ENCODE data around the gene STN1. TPM values are rescaled to one million over a fixed set of nuclear protein-coding genes. Genes with fewer than 3 reads are reported as not detected.

Gene STN1
- polyA plus RNA-seq, 1 of the 3 experiments (the other 2 are of a cell fraction): 22.1 TPM

DNA sequence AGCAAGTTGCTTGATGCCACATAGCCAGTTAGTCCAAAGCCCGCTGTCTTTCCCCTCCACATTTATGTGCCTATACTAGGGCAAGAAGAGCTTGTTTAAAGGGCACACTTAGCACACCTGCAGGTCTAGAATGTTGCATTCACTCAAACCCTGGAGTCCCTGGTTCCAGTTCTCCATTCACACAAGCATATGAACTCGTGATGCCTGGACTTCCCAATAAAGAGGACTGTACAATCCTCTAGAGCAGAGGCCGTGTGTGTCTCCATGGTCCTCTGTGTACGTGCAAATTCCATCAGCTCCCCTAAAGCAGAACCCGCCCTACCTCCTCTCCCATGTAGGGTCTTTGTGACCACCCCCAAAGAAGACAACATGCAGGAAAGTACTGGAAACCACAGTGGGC lies 59.6 kb downstream of the STN1 start:
- TF ChIP-seq RAD21 (IDR thresholded peaks at IDR 0.05; ENCODE audit: low read length): no peak
- TF ChIP-seq EZH2phosphoT487 (IDR thresholded peaks at IDR 0.05; ENCODE audit: borderline replicate concordance, low read depth): no peak
- TF ChIP-seq EP300 (IDR thresholded peaks at IDR 0.05; ENCODE audit: borderline replicate concordance in 1 of 2, low read depth in 1 of 2, low read length in 1 of 2): no peak
- no peak for TF ChIP-seq POLR2AphosphoS5 (IDR thresholded peaks at IDR 0.05; ENCODE audit: low read depth, low read length)
- no peak for TF ChIP-seq RXRA (IDR thresholded peaks at IDR 0.05; ENCODE audit: borderline replicate concordance, low read depth)
- no peak for TF ChIP-seq GABPA (IDR thresholded peaks at IDR 0.05; ENCODE audit: low read depth)
- TF ChIP-seq, protein P1, sequence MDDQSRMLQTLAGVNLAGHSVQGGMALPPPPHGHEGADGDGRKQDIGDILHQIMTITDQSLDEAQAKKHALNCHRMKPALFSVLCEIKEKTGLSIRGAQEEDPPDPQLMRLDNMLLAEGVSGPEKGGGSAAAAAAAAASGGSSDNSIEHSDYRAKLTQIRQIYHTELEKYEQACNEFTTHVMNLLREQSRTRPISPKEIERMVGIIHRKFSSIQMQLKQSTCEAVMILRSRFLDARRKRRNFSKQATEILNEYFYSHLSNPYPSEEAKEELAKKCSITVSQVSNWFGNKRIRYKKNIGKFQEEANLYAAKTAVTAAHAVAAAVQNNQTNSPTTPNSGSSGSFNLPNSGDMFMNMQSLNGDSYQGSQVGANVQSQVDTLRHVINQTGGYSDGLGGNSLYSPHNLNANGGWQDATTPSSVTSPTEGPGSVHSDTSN (IDR thresholded peaks at IDR 0.05): no peak
- TF ChIP-seq, protein P2, sequence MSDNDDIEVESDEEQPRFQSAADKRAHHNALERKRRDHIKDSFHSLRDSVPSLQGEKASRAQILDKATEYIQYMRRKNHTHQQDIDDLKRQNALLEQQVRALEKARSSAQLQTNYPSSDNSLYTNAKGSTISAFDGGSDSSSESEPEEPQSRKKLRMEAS (IDR thresholded peaks at IDR 0.05; ENCODE audit: low read depth): no peak
- TF ChIP-seq CHD2 (IDR thresholded peaks at IDR 0.05; ENCODE audit: low read length, partially characterized antibody): no peak
- TF ChIP-seq GATA2 (CRISPR knock-in tag; IDR thresholded peaks at IDR 0.05): no peak
- TF ChIP-seq, protein P3, sequence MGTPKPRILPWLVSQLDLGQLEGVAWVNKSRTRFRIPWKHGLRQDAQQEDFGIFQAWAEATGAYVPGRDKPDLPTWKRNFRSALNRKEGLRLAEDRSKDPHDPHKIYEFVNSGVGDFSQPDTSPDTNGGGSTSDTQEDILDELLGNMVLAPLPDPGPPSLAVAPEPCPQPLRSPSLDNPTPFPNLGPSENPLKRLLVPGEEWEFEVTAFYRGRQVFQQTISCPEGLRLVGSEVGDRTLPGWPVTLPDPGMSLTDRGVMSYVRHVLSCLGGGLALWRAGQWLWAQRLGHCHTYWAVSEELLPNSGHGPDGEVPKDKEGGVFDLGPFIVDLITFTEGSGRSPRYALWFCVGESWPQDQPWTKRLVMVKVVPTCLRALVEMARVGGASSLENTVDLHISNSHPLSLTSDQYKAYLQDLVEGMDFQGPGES (IDR thresholded peaks at IDR 0.05; ENCODE audit: low read depth, low read length): no peak
- no peak for TF ChIP-seq TEAD4 (IDR thresholded peaks at IDR 0.05; ENCODE audit: borderline replicate concordance, insufficient read depth)
- TF ChIP-seq JUND (IDR thresholded peaks at IDR 0.05): no peak
- TF ChIP-seq, protein P4, sequence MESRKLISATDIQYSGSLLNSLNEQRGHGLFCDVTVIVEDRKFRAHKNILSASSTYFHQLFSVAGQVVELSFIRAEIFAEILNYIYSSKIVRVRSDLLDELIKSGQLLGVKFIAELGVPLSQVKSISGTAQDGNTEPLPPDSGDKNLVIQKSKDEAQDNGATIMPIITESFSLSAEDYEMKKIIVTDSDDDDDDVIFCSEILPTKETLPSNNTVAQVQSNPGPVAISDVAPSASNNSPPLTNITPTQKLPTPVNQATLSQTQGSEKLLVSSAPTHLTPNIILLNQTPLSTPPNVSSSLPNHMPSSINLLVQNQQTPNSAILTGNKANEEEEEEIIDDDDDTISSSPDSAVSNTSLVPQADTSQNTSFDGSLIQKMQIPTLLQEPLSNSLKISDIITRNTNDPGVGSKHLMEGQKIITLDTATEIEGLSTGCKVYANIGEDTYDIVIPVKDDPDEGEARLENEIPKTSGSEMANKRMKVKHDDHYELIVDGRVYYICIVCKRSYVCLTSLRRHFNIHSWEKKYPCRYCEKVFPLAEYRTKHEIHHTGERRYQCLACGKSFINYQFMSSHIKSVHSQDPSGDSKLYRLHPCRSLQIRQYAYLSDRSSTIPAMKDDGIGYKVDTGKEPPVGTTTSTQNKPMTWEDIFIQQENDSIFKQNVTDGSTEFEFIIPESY (IDR thresholded peaks at IDR 0.05; ENCODE audit: borderline replicate concordance, low read depth): no peak
- no peak for TF ChIP-seq TCF12 (IDR thresholded peaks at IDR 0.05)
- no peak for TF ChIP-seq FOSL2 (IDR thresholded peaks at IDR 0.05; ENCODE audit: borderline replicate concordance, low read depth)
- Histone ChIP-seq H3K27ac (ENCODE audit: low read depth in 2 of 2, low read length in 1 of 2) (no peak overlapping the region), H3K9me3 (no peaks in the 10 kb centered on the region), H4K20me1 (ENCODE audit: insufficient read depth) (no peaks in the 10 kb centered on the region), H3K9ac (no peak overlapping the region), H3K9me2 (no peaks in the 10 kb centered on the region), H2AFZ (ENCODE audit: low read depth) (no peak overlapping the region), H3K4me1 (ENCODE audit: control insufficient read depth in 1 of 2, insufficient read depth in 2 of 2, low read depth in 1 of 2, low read length in 1 of 2) (peaks cover 0 to 29% of the 10 kb centered on the region in 2 experiments; a peak in 2 of 4 replicates), H3K4me3 (ENCODE audit: low read depth in 2 of 2, low read length in 1 of 2) (no peak overlapping the region), H3K36me3 (replicated peaks in 1 of 2; ENCODE audit: control insufficient read depth in 1 of 2, insufficient read depth in 2 of 2, low read length in 1 of 2) (no peaks in the 10 kb centered on the region), H3K27me3 (ENCODE audit: insufficient read depth) (no peaks in the 10 kb centered on the region), H3F3A (replicated peaks; ENCODE audit: insufficient read depth) (peaks cover 4% of the 10 kb centered on the region), H3K4me2 (no peak overlapping the region), H3K79me2 (ENCODE audit: insufficient read depth) (peaks cover 18% of the 10 kb centered on the region; the same call in 1 of the 2 replicates)
- no peak for DNase-seq
- CTCF ChIA-PET: interaction anchor here (0.7 to 9.7 kb wide), 18 partner anchors 10 to 255 kb away, joined by 3 to 169 read pairs (median 5); no protein-coding TSS in a partner anchor
- 86% methylated on average over 5 of the region's 5 CpGs for WGBS (ENCODE audit: low lambda C conversion rate)
- POLR2A ChIA-PET: no interaction called here
